NCI-H2029 (cell line): ENCODE measurements around the gene IRGM.
"Not testable (repeated sequence)": the region's sequence is repeated elsewhere in the genome, so short reads cannot be mapped to it uniquely, and the experiment has no call there.

Source experiments
- DNase-seq: peaks from one replicate; lab custom pipeline; 2025; lab: John Stamatoyannopoulos, UW

IRGM gene, protein sequence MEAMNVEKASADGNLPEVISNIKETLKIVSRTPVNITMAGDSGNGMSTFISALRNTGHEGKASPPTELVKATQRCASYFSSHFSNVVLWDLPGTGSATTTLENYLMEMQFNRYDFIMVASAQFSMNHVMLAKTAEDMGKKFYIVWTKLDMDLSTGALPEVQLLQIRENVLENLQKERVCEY

DNA sequence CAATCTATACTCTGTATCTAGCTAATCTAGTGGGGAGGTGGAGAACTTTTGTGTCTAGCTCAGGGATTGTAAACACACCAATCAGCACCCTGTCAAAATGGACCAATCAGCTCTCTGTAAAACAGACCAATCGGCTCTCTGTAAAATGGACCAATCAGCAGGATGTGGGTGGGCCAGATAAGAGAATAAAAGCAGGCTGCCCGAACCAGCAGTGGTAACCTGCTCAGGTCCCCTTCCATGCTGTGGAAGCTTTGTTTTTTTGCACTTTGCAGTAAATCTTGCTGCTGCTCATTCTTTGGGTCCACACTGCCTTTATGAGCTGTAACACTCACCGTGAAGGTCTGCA, at the start of gene IRGM:
Gene IRGM (plus strand): TSS at position 214 of the 346 bp plus-strand sequence. CDS start 1,603 bp downstream, outside the sequence.
- not testable (repeated sequence) for DNase-seq

DNA sequence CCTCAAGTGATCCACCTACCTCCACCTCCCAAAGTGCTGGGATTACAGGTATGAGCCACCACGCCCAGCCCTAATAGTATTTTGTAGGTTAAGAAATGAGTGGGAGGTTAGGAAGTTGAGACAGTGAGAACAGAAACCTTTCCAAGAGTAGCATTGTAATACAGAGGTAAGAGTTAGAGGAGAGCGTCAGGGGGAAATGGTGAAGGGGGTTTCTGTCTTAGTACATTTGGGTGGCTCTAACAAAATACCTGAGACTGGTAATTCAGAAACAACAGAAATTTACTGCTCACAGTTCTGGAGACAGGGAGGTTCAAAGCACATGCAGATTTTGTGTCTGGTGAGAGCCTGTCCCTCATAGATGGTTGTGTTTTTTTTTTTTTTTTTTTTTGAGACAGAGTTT, 48.9 kb upstream of the IRGM start:
- no peak for DNase-seq

DNA sequence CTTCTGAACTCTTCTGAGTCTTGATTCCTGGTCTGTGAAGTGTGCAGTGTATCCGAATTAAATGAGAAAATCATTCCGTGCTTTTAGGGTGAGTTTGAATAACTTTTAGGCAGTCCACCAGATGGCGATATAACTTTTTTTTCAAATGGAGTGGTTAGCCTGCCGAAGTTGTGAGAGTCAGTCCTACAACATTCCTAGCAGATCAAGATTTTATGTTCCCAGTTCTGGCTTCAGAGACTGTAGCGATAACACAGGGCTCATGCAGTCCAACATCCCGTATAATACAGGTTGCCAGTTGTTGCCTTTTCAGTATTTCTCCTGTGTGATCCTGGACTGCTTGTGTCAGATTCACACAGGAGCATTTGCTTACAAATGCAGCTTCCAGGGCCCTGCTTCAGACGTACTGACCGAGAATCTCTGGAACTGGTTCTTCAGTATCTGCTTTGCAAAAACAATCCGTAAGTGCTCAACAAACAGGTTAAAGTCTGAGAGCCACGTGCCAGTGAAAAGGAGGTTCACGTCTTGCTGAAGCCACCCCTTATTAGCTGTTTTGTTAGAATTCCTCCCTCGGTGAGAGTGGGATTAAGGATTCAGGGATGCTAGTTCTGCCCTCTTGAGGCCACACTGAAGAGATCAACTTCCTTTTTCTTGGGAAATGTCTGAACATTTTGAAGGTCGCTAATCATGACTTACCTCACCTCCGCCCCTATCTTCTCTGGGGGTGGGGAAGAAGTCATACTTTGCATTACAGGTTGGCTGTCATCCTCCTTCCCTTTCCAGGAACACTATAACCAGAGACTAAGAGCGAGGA, 45.0 kb upstream of the IRGM start:
- DNase-seq = no peak

- DNase-seq = no peak
Observed at GRCh38 chr5:150804388-150804787, 41.9 kb upstream of the IRGM start.

DNA sequence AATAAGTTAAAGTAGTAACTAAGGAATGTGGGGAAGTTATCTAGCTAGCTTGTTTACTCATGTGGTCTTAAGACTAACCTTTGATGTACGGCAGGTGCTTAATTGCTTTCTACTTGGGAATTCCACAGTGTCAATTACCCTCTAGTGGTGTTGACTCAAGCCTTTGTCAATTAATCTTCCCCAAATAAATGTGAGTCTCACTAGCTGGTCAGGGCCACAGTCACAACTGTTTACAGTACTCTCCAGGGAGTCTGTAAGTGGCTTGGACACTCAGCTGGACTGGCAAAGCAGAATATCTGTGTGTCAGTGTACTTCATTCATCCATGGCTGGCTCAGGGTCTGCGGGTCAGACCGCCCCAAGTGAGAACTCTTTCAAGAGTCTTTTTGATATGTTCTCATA, 37.0 kb upstream of the IRGM start:
- no peak for DNase-seq

DNA sequence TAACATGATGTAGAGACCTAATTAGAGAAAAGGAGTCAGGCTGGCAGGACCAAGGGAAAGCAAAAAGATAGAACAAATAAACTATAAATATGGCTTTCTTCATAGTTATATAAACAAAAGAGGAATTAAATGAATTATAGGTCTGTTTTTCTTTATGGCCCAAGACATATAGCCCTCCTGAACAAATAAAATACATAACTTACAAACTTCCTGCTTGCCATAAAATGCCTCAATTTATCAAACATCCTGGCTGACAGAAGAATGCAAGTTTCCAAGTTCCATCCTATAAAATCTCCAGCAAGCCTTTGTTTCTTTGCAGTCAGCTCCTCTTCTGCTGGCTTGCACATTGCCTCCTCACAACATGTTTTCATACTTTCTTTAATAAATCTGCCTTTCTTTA, 31.3 kb upstream of the IRGM start:
- DNase-seq = no peak

GRCh38 chr5:150816946-150817345, 29.4 kb upstream of the IRGM start:
- DNase-seq = no peak

GRCh38 chr5:150829744-150830143, 16.6 kb upstream of the IRGM start:
- no peak for DNase-seq

- DNase-seq = not testable (repeated sequence)
Observed at GRCh38 chr5:150831821-150832220, 14.5 kb upstream of the IRGM start.

GRCh38 chr5:150836064-150836463, 10.3 kb upstream of the IRGM start:
- no peak for DNase-seq

DNA sequence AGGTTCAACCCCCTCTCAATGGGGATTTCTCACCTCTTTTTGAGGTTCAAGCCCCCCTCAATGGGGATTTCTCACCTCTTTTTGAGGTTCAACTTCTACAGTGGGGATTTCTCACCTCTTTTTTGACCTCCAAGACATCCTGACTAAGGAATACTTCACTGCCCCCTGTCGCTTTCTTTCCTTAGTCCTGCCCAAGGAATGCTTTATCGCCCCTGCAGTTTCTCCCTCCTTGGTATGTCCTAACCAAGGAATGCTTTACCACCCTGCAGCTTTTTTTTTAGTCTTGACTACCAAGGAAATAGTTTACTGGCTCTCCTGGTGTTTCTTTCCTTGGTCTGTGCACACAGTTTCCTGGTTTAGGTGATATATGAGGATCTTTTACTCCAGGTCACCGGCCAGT, 9.6 kb upstream of the IRGM start:
- no peak for DNase-seq

GRCh38 chr5:150845185-150845859, 999 bp upstream of the IRGM start:
- not testable (repeated sequence) for DNase-seq

DNA sequence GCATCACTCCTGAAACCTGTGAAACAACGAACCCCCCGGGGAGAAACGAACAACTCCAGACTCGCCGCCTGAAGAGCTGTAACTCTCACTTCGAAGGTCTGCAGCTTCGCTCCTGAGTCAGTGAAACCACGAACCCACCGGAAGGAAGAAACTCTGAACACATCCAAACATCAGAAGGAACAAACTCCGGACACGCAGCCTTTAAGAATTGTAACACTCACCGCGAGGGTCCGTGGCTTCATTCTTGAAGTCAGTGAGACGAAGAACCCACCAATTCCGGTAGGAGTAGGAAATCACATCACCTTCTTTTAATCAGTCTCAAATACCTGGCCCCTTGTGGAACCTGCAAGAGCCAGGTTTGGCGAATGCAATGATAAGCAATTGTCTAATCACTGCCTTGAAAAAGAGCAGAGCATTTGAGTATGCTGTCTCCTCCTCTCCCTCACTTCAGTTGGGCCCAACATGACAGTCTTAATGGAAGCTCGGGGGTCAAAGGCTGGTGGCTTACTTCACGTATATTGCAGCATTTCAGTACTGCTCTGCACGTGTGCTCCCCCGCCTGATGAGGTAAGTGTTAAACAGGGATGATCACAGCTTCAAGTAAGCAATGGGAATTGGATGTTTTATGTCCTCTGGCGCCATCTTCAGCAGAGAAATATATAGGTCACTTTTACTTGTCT, 473 bp downstream of the IRGM start:
- DNase-seq = peak; percentile 46

DNA sequence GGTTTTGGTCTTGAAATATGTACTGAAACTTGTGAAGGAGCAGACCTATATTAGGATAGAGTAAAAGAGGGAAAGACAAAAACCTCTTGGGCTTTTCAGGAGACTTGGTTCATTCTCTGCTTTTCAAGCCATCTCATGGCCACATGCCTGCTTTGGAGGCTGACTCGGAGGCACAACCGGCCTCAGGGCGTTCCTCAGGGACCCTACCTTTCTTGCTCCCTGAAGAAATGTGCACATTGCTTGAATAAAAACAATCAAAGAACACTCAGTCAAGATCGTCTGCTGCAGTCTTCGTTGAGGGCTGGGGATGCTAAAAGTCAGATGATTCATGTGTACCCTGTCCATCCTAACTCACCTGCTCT, 994 bp downstream of the IRGM start:
- DNase-seq = no peak

DNA sequence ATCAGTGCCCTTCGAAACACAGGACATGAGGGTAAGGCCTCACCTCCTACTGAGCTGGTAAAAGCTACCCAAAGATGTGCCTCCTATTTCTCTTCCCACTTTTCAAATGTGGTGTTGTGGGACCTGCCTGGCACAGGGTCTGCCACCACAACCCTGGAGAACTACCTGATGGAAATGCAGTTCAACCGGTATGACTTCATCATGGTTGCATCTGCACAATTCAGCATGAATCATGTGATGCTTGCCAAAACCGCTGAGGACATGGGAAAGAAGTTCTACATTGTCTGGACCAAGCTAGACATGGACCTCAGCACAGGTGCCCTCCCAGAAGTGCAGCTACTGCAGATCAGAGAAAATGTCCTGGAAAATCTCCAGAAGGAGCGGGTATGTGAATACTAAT, 1.9 kb downstream of the IRGM start:
- no peak for DNase-seq

GRCh38 chr5:150851039-150851438, 4.7 kb downstream of the IRGM start:
- no peak for DNase-seq

GRCh38 chr5:150853561-150853960, 7.2 kb downstream of the IRGM start:
- DNase-seq = no peak

- DNase-seq = not testable (repeated sequence)
Observed at GRCh38 chr5:150856700-150857099, 10.4 kb downstream of the IRGM start.

GRCh38 chr5:150860246-150860821, 14.0 kb downstream of the IRGM start:
- DNase-seq = no peak

GRCh38 chr5:150862070-150862469, 15.7 kb downstream of the IRGM start:
- DNase-seq = no peak

- no peak for DNase-seq
Observed at GRCh38 chr5:150879358-150879757, 33.0 kb downstream of the IRGM start.
